Measurements from ENCODE around the gene SVBP.

DNA sequence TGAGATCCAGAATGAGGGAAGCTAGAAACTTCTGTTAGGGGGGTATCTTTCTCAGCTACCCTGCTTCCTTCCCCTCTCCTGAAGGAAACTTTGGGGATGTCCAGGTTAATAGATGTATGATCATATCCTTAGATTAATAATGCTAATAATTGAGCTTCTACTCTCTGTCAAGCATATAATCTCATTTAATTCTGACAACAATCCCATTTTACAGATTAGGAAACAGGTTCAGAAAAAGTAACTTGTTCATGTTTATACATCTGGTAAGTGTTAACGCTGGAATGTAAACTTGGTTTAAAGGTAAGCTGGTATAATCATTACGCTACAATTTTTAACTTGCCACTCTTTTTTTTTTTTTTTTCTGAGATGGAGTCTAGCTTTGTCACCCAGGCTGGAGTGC lies 34.1 kb downstream of the SVBP start:
- TF ChIP-seq SUZ12 (IDR thresholded peaks at IDR 0.05) (no peak), ARNT (IDR thresholded peaks at IDR 0.05) (no peak)

All from HEK293T (cell line).